H1 (cell line): Measurements from ENCODE around the gene ADARB2. TPM values are rescaled to one million over a fixed set of nuclear protein-coding genes. Genes with fewer than 3 reads are reported as not detected.

ENCODE experiments used
- CEBPB ChIP-seq: IDR thresholded peaks from 2 replicates; pipeline ENCODE4 v1.6.1; 2012; ENCODE audit warnings: low read depth, low read length
- KDM4A ChIP-seq: IDR thresholded peaks from one replicate; pipeline ENCODE4 v1.7.1; 2012; ENCODE audit warnings: low read depth, mild to moderate bottlenecking, moderate library complexity, low read length, inconsistent platforms; ENCODE audit not compliant: severe bottlenecking
- KDM5A ChIP-seq: fragments of 200-600 bp; IDR thresholded peaks from 2 replicates; pipeline ENCODE4 v1.7.1; 2012; ENCODE audit warnings: mild to moderate bottlenecking, low read length, inconsistent platforms, mixed read lengths
- POU5F1 ChIP-seq: IDR thresholded peaks from 2 replicates; pipeline ENCODE4 v1.6.1; 2011; ENCODE audit warnings: low read depth, mild to moderate bottlenecking, low read length, moderate library complexity
- polyA plus RNA-seq, 7 experiments: library from polyadenylated mRNA; depleted of rRNA in 3 of 7; stranded (reverse) in 5 of 7; unstranded in 2 of 7; fragments of >200 nt in 5 of 7; fragments of 200-250 nt in 2 of 7; gene quantifications; 1 replicate in 5 of 7; 2 replicates in 1 of 7; 4 replicates in 1 of 7; pipeline versions ENCODE4 v1.2.1 to v1.2.3, GENCODE V29; 2011 to 2013; ENCODE audit warnings: missing spikeins in 2 of 7, mixed read lengths in 2 of 7
- total RNA-seq: library from RNA; stranded (reverse); fragmentation: NEBNext Ultra II Directional; extraction: Animal tissue kit (Norgen Biotek cat#: 25700); gene quantifications from 2 replicates; pipeline ENCODE4 v1.2.1, GENCODE V29; 2021
- TF ChIP-seq, protein P1 (sequence below): fragments of 300-600 bp; sonication (generic); IDR thresholded peaks from 2 replicates; pipeline ENCODE4 v1.7.1; 2012; ENCODE audit warnings: low read length, moderate library complexity, mild to moderate bottlenecking, inconsistent platforms; ENCODE audit not compliant: insufficient replicate concordance

The ADARB2 gene
- total and polyA plus RNA-seq, 2 of the 8 experiments (the other 6 are each of a cell fraction or from before 2014, with no cell fraction given), result 2.2 to 2.8 TPM

- TF ChIP-seq, protein P1, sequence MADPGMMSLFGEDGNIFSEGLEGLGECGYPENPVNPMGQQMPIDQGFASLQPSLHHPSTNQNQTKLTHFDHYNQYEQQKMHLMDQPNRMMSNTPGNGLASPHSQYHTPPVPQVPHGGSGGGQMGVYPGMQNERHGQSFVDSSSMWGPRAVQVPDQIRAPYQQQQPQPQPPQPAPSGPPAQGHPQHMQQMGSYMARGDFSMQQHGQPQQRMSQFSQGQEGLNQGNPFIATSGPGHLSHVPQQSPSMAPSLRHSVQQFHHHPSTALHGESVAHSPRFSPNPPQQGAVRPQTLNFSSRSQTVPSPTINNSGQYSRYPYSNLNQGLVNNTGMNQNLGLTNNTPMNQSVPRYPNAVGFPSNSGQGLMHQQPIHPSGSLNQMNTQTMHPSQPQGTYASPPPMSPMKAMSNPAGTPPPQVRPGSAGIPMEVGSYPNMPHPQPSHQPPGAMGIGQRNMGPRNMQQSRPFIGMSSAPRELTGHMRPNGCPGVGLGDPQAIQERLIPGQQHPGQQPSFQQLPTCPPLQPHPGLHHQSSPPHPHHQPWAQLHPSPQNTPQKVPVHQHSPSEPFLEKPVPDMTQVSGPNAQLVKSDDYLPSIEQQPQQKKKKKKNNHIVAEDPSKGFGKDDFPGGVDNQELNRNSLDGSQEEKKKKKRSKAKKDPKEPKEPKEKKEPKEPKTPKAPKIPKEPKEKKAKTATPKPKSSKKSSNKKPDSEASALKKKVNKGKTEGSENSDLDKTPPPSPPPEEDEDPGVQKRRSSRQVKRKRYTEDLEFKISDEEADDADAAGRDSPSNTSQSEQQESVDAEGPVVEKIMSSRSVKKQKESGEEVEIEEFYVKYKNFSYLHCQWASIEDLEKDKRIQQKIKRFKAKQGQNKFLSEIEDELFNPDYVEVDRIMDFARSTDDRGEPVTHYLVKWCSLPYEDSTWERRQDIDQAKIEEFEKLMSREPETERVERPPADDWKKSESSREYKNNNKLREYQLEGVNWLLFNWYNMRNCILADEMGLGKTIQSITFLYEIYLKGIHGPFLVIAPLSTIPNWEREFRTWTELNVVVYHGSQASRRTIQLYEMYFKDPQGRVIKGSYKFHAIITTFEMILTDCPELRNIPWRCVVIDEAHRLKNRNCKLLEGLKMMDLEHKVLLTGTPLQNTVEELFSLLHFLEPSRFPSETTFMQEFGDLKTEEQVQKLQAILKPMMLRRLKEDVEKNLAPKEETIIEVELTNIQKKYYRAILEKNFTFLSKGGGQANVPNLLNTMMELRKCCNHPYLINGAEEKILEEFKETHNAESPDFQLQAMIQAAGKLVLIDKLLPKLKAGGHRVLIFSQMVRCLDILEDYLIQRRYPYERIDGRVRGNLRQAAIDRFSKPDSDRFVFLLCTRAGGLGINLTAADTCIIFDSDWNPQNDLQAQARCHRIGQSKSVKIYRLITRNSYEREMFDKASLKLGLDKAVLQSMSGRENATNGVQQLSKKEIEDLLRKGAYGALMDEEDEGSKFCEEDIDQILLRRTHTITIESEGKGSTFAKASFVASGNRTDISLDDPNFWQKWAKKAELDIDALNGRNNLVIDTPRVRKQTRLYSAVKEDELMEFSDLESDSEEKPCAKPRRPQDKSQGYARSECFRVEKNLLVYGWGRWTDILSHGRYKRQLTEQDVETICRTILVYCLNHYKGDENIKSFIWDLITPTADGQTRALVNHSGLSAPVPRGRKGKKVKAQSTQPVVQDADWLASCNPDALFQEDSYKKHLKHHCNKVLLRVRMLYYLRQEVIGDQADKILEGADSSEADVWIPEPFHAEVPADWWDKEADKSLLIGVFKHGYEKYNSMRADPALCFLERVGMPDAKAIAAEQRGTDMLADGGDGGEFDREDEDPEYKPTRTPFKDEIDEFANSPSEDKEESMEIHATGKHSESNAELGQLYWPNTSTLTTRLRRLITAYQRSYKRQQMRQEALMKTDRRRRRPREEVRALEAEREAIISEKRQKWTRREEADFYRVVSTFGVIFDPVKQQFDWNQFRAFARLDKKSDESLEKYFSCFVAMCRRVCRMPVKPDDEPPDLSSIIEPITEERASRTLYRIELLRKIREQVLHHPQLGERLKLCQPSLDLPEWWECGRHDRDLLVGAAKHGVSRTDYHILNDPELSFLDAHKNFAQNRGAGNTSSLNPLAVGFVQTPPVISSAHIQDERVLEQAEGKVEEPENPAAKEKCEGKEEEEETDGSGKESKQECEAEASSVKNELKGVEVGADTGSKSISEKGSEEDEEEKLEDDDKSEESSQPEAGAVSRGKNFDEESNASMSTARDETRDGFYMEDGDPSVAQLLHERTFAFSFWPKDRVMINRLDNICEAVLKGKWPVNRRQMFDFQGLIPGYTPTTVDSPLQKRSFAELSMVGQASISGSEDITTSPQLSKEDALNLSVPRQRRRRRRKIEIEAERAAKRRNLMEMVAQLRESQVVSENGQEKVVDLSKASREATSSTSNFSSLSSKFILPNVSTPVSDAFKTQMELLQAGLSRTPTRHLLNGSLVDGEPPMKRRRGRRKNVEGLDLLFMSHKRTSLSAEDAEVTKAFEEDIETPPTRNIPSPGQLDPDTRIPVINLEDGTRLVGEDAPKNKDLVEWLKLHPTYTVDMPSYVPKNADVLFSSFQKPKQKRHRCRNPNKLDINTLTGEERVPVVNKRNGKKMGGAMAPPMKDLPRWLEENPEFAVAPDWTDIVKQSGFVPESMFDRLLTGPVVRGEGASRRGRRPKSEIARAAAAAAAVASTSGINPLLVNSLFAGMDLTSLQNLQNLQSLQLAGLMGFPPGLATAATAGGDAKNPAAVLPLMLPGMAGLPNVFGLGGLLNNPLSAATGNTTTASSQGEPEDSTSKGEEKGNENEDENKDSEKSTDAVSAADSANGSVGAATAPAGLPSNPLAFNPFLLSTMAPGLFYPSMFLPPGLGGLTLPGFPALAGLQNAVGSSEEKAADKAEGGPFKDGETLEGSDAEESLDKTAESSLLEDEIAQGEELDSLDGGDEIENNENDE, result no peak
- TF ChIP-seq CEBPB (no peak), POU5F1 (no peak), KDM4A (no peak), KDM5A (no peak)
Observed at GRCh38 chr10:1217661-1218060, 519.7 kb downstream of the ADARB2 start (continued).
